ENCODE results near the gene NCAPG2. TPM values are rescaled to one million over a fixed set of nuclear protein-coding genes. Genes with fewer than 3 reads are reported as not detected.
"Not testable (repeated sequence)": the region's sequence is repeated elsewhere in the genome, so short reads cannot be mapped to it uniquely, and the experiment has no call there.

Gene NCAPG2
- polyA plus RNA-seq, 6 donors from 2014 or later, result 2.1 to 6.5 (median 4.0) TPM

- H3K27ac Mint-ChIP-seq, result no peak overlapping the region
- peaks cover 17 to 21% (median 20%) of the 10 kb centered on the region in 3 donors for H3K4me1 Mint-ChIP-seq
- H3K36me3 Mint-ChIP-seq, result peaks cover 0 to 14% of the 10 kb centered on the region in 2 donors
- peak overlapping the region in 1 of 8 donors; percentile 25 for H3K4me3 Mint-ChIP-seq
- no peak for DNase-seq
- no peak for ATAC-seq (ENCODE audit: low read depth in 2 of 2)
- H3K9me3 Mint-ChIP-seq, result peaks cover 0 to 11% (median 0%) of the 10 kb centered on the region in 7 donors
- H3K27me3 Mint-ChIP-seq, result peaks cover 0 to 22% (median 16%) of the 10 kb centered on the region in 3 donors
These were observed 12.2 kb upstream of the NCAPG2 start for GRCh38 chr7:158716802-158717201.

GRCh38 chr7:158710651-158711102 is 6.1 kb upstream of the NCAPG2 start:
- Mint-ChIP-seq H3K9me3 (peaks cover 0 to 10% (median 0%) of the 10 kb centered on the region in 7 donors), H3K27ac (peak overlapping the region in 3 of 6 donors; percentile 17 to 79 (median 21)), H3K36me3 (no peaks in the 10 kb centered on the region), H3K4me1 (peaks cover 14 to 22% (median 14%) of the 10 kb centered on the region in 3 donors), H3K27me3 (no peaks in the 10 kb centered on the region), H3K4me3 (no peak overlapping the region)
- no peak for DNase-seq
- ATAC-seq (ENCODE audit: low read depth in 2 of 2), result peak; percentile 43 to 58

- Mint-ChIP-seq H3K27me3 (no peaks in the 10 kb centered on the region), H3K4me3 (peak overlapping the region in 1 of 8 donors; percentile 36), H3K27ac (no peak overlapping the region), H3K9me3 (peaks cover 0 to 10% (median 0%) of the 10 kb centered on the region in 7 donors), H3K4me1 (peaks cover 20 to 33% (median 26%) of the 10 kb centered on the region in 3 donors), H3K36me3 (no peaks in the 10 kb centered on the region)
- no peak for DNase-seq
- no peak for ATAC-seq (ENCODE audit: low read depth in 2 of 2)
These were observed 3.0 kb upstream of the NCAPG2 start for GRCh38 chr7:158707610-158708009.

GRCh38 chr7:158706710-158707590 is 2.3 kb upstream of the NCAPG2 start:
- ATAC-seq (ENCODE audit: low read depth in 2 of 2) (no peak), DNase-seq (no peak)
- Mint-ChIP-seq H3K27ac (peak overlapping the region in 1 of 6 donors; percentile 67), H3K36me3 (no peaks in the 10 kb centered on the region), H3K4me3 (peak overlapping the region in 6 of 8 donors; percentile 5 to 99 (median 80)), H3K9me3 (peaks cover 0 to 7% (median 0%) of the 10 kb centered on the region in 7 donors), H3K4me1 (peaks cover 17 to 28% (median 21%) of the 10 kb centered on the region in 3 donors), H3K27me3 (no peaks in the 10 kb centered on the region)

- ATAC-seq (ENCODE audit: low read depth in 2 of 2) (no peak), DNase-seq (no peak)
- Mint-ChIP-seq H3K27ac (peak overlapping the region in 3 of 6 donors; percentile 67 to 92 (median 83)), H3K4me1 (peaks cover 17 to 24% (median 21%) of the 10 kb centered on the region in 3 donors), H3K27me3 (no peaks in the 10 kb centered on the region), H3K36me3 (no peaks in the 10 kb centered on the region), H3K4me3 (peak overlapping the region; percentile 47 to 99 (median 70)), H3K9me3 (peaks cover 0 to 7% (median 0%) of the 10 kb centered on the region in 7 donors)
These were observed 1.7 kb upstream of the NCAPG2 start for GRCh38 chr7:158706273-158706704.

- ATAC-seq (ENCODE audit: low read depth in 2 of 2), result peak; percentile 1 to 3
- H3K36me3 Mint-ChIP-seq, result no peaks in the 10 kb centered on the region
These were observed 738 bp upstream of the NCAPG2 start for GRCh38 chr7:158705234-158705850.

GRCh38 chr7:158703679-158704523 is 703 bp downstream of the NCAPG2 start:
- peaks cover 13 to 18% (median 15%) of the 10 kb centered on the region in 3 donors for H3K4me1 Mint-ChIP-seq
- H3K4me3 Mint-ChIP-seq, result peak overlapping the region; percentile 83 to 99 (median 91)
- not testable (repeated sequence) for H3K27me3 Mint-ChIP-seq; DNase-seq; ATAC-seq (ENCODE audit: low read depth in 2 of 2); H3K9me3 Mint-ChIP-seq; H3K36me3 Mint-ChIP-seq
- H3K27ac Mint-ChIP-seq, result peak overlapping the region in 4 of 6 donors; percentile 5 to 81 (median 74)

More at GRCh38 chr7:158705234-158705850, 738 bp upstream of the NCAPG2 start:
- H3K4me3 Mint-ChIP-seq, result peak overlapping the region; percentile 81 to 99 (median 92)
- DNase-seq, result no peak
- H3K27ac Mint-ChIP-seq, result peak overlapping the region in 3 of 6 donors; percentile 33 to 91 (median 77)
- peaks cover 0 to 7% (median 0%) of the 10 kb centered on the region in 7 donors for H3K9me3 Mint-ChIP-seq
- H3K4me1 Mint-ChIP-seq, result peaks cover 13 to 19% (median 16%) of the 10 kb centered on the region in 3 donors
- H3K27me3 Mint-ChIP-seq, result no peaks in the 10 kb centered on the region

GRCh38 chr7:158702944-158703343 is 1.7 kb downstream of the NCAPG2 start:
- Mint-ChIP-seq H3K9me3 (peaks cover 0 to 5% (median 0%) of the 10 kb centered on the region in 7 donors), H3K27ac (peak overlapping the region in 1 of 6 donors; percentile 52), H3K4me1 (peaks cover 13 to 18% (median 15%) of the 10 kb centered on the region in 3 donors), H3K4me3 (peak overlapping the region in 7 of 8 donors; percentile 47 to 86 (median 61)), H3K36me3 (no peaks in the 10 kb centered on the region), H3K27me3 (no peaks in the 10 kb centered on the region)
- ATAC-seq (ENCODE audit: low read depth in 2 of 2) (no peak), DNase-seq (no peak)

- H3K4me3 Mint-ChIP-seq, result peak overlapping the region in 1 of 8 donors; percentile 86
- ATAC-seq (ENCODE audit: low read depth in 2 of 2) (no peak), DNase-seq (no peak)
- no peaks in the 10 kb centered on the region for H3K36me3 Mint-ChIP-seq
- no peaks in the 10 kb centered on the region for H3K9me3 Mint-ChIP-seq
- no peak overlapping the region for H3K27ac Mint-ChIP-seq
- H3K4me1 Mint-ChIP-seq, result peaks cover 13 to 18% (median 15%) of the 10 kb centered on the region in 3 donors
- no peaks in the 10 kb centered on the region for H3K27me3 Mint-ChIP-seq
These were observed 2.4 kb downstream of the NCAPG2 start for GRCh38 chr7:158702196-158702595.

GRCh38 chr7:158700008-158700407 is 4.6 kb downstream of the NCAPG2 start:
- Mint-ChIP-seq H3K27me3 (no peaks in the 10 kb centered on the region), H3K9me3 (no peaks in the 10 kb centered on the region), H3K4me3 (no peak overlapping the region), H3K36me3 (no peaks in the 10 kb centered on the region), H3K4me1 (peaks cover 0 to 15% (median 4%) of the 10 kb centered on the region in 3 donors), H3K27ac (no peak overlapping the region)
- DNase-seq, result no peak
- no peak for ATAC-seq (ENCODE audit: low read depth in 2 of 2)

- Mint-ChIP-seq H3K27ac (peak overlapping the region in 1 of 6 donors; percentile 5), H3K4me3 (no peak overlapping the region), H3K9me3 (no peaks in the 10 kb centered on the region), H3K27me3 (no peaks in the 10 kb centered on the region), H3K4me1 (peaks cover 0 to 15% (median 0%) of the 10 kb centered on the region in 3 donors), H3K36me3 (no peaks in the 10 kb centered on the region)
- no peak for ATAC-seq (ENCODE audit: low read depth in 2 of 2)
- no peak for DNase-seq
These were observed 5.3 kb downstream of the NCAPG2 start for GRCh38 chr7:158699341-158699740.

- H3K9me3 Mint-ChIP-seq, result no peaks in the 10 kb centered on the region
- H3K4me1 Mint-ChIP-seq, result peaks cover 0 to 15% (median 0%) of the 10 kb centered on the region in 3 donors
- H3K36me3 Mint-ChIP-seq, result no peaks in the 10 kb centered on the region
- H3K27ac Mint-ChIP-seq, result no peak overlapping the region
- DNase-seq, result no peak
- H3K4me3 Mint-ChIP-seq, result no peak overlapping the region
- no peak for ATAC-seq (ENCODE audit: low read depth in 2 of 2)
- H3K27me3 Mint-ChIP-seq, result no peaks in the 10 kb centered on the region
These were observed 5.9 kb downstream of the NCAPG2 start for GRCh38 chr7:158698657-158699195.

Measured in naive B cell (primary cell).